ENCODE data around the gene ERO1B.
A peak's percentile ranks its signal among the peaks of the same experiment; 100 is the strongest.
"Not testable (repeated sequence)": the region's sequence is repeated elsewhere in the genome, so short reads cannot be mapped to it uniquely, and the experiment has no call there.

Gene ERO1B, protein sequence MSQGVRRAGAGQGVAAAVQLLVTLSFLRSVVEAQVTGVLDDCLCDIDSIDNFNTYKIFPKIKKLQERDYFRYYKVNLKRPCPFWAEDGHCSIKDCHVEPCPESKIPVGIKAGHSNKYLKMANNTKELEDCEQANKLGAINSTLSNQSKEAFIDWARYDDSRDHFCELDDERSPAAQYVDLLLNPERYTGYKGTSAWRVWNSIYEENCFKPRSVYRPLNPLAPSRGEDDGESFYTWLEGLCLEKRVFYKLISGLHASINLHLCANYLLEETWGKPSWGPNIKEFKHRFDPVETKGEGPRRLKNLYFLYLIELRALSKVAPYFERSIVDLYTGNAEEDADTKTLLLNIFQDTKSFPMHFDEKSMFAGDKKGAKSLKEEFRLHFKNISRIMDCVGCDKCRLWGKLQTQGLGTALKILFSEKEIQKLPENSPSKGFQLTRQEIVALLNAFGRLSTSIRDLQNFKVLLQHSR

DNA sequence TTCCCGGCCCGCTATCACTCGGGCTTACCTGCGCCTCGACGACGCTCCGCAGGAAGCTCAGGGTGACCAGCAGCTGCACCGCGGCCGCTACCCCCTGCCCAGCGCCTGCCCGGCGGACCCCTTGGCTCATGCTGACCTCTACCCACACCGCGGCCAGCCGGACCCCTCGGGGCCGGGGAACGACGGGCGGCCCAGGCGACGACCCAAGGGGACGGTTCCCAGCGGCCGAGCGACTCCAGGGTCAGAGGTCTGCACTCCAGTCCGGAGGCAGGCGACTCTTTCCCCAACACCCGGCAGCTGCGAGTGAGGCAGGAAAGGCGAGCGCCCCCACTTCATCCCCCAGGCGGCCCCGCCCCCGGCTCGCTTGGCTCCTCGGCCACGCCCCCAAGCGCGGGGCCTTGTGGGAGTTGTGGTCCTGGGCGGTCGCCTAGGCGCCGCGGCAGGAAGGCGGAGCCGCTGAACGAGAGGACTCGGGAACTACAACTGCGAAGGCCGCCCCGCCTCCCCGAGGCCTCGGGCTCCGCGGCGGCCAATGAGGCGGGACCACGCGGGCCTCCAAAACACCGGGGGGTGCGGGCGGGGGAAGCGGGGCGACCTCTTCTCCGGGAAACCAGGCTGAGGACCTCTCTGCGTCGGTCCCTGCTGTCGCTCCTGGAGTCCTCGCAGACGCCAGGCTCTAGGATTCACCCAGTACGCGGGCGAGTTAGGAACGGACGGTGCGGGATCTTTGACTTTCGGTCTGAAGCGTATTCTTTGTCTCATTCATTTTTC lies at the start of gene ERO1B:
ERO1B (minus strand) TSS at position 305 of the 771 bp plus-strand sequence; CDS start at position 130, 175 bp downstream.
- DNase-seq (ENCODE audit: low read depth in 1 of 2, low spot score in 1 of 2), result peak; percentile 96 to 98

DNA sequence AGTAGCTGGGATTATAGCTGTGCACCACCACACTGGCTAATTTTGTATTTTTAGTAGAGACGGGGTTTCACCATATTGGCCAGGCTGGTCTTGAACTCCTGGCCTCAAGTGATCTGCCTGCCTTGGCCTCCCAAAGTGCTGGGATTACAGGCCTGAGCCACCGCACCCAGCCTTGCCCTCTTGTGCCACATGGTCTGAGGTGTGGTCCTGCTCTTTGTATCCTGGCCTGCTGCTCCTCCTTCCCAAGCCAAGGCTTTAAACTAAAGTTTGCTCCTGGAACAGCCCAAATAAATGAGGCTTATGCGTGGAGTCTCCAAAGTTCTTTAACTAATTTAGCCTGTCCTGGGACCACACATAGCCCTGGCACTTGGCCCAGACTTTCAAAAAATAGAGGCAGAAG lies 49.7 kb upstream of the ERO1B start:
- DNase-seq (ENCODE audit: low read depth in 1 of 2, low spot score in 1 of 2), result not testable (repeated sequence)

DNA sequence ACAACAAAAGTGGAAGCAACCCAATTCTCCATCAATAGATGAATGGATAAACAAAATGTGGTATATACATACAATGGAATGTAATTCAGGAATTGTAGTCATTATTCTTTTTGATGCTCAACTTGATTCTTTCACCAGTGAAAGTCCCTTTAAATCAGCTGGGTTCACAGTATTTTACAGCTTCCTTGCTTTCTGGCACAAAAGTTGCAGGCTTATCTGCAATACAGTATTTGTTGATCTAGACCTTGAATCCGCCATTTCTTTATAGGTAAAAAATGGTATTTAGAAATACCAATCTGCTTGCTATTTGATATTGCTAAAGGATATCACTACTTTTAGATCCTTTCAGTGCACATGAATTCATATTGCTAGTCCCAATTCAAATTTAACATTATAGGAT lies 44.7 kb upstream of the ERO1B start:
- no peak for DNase-seq (ENCODE audit: low read depth in 1 of 2, low spot score in 1 of 2)

DNA sequence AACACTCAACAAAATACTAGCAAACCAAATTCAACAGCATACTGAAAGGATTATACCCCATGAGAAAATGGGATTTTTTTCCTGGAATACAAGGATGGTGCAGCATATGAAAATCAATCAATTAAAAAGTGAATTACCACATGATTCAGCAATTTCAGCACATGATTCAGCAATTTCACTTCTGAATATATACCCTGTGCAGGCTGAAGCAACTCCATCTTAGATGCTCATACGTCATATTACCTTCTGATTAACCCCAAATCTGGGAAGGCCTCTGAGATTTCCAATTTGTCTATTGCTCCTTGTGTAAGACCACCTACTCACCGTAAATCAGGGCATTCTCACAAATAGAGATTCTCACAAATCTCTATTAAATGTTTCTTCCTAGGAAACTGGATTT lies 43.8 kb upstream of the ERO1B start:
- no peak for DNase-seq (ENCODE audit: low read depth in 1 of 2, low spot score in 1 of 2)

DNA sequence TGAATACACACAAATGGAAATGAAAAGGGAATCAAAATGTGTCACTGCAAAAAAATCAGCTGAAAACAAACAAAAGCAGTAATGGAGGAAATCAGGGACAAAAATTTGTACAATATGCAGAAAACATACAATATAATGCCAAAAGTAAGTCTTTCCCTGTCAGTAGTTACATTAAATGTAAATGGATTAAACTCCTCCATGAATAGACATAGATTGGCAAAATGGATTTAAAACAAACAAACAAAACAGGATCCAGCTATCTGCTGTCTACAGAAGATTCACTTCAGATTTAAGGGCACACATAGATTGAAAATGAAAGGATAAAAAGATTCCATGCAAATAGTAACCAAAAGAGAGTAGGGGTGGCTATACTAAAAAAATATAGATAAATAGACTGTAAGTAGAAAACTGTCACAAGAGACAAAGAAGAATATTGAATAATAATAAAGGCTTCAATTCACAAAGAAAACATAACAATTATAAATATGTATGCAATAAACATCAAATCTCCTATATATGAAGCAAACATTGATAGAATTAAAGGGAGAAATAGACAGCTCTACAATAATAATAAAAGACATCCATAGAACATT lies 42.2 kb upstream of the ERO1B start:
- DNase-seq (ENCODE audit: low read depth in 1 of 2, low spot score in 1 of 2), result no peak

- DNase-seq (ENCODE audit: low read depth in 1 of 2, low spot score in 1 of 2), result no peak
Measured at GRCh38 chr1:236322566-236323409, 41.0 kb upstream of the ERO1B start.

- DNase-seq (ENCODE audit: low read depth in 1 of 2, low spot score in 1 of 2), result no peak
Measured at GRCh38 chr1:236321101-236321500, 39.3 kb upstream of the ERO1B start.

DNA sequence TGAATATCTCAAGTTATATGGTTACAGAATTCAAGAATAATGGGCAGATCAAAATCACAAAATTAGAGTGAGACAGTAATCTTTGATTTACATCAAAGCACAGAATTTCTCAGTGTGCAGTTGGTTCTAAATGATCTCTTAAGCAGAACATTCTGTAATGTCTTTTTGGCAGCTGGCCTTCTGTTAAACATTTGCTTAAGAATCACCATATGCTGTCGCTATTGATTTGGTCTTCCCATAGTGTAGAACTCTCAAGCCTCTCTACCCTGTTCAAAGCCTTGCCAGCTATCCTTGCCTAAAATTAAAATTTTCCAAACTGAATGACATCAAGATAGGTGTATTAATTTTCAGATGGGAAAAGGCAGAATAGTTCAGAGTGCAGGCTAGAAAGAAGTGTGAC lies 38.9 kb upstream of the ERO1B start:
- no peak for DNase-seq (ENCODE audit: low read depth in 1 of 2, low spot score in 1 of 2)

DNA sequence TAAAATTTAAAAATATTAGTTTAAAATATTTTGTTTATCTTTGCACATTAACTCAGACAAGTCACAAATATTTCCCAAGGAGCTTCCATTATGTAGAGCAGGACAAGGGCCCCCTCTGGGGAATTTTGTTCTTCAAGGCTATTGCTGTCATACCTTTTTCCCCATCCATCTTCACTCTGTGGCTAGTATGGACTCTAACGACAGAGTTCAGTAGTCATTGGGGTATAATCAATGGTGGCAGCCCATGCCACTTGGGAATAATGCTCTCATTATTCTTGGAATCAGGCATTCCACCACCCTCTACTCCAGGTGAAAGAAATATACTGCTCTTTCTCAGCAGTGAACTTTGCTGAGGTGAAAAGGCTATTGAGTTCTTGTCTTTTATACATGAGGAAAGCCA lies 38.5 kb upstream of the ERO1B start:
- DNase-seq (ENCODE audit: low read depth in 1 of 2, low spot score in 1 of 2), result no peak

DNA sequence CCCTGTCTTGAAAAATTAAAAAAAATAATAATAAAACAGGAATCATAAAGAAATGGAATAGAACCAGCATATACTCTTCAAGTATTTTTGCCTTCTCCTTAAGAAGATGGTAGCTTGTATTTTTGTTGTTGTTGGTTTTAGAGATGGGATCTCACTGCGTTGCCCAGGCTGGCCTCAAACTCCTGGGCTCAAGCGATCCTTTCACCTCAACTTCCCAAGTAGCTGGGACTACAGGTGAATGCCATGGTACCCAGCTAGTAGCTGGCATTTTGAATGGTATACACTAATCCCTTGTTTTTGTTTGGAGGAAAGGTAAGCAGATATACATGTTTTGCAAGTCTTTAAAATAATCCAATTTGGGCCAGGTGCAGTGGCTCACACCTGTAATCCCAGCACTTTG lies 34.7 kb upstream of the ERO1B start:
- DNase-seq (ENCODE audit: low read depth in 1 of 2, low spot score in 1 of 2), result no peak

- no peak for DNase-seq (ENCODE audit: low read depth in 1 of 2, low spot score in 1 of 2)
Measured at GRCh38 chr1:236315518-236315917, 33.8 kb upstream of the ERO1B start.

DNA sequence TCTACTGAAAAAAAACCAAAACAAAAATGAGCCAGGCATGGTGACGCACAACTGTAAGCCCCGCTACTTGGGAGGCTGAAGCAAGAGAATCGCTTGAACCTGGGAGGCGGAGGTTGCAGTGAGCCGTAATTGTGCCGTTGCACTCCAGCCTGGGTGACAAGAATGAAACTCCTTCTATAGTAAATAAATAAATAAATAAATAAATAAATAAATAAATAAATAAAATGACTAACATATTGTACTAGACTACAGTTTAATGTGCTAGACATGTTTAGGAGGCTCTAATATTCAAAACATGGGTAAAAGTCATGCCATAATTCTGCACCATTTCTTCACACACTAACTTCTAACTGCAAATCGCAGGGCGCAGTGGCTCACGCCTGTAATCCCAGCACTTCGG lies 33.3 kb upstream of the ERO1B start:
- DNase-seq (ENCODE audit: low read depth in 1 of 2, low spot score in 1 of 2), result no peak

- not testable (repeated sequence) for DNase-seq (ENCODE audit: low read depth in 1 of 2, low spot score in 1 of 2)
Measured at GRCh38 chr1:236314050-236314449, 32.3 kb upstream of the ERO1B start.

GRCh38 chr1:236313427-236313826 lies 31.7 kb upstream of the ERO1B start:
- DNase-seq (ENCODE audit: low read depth in 1 of 2, low spot score in 1 of 2), result no peak

GRCh38 chr1:236311040-236311439 lies 29.3 kb upstream of the ERO1B start:
- DNase-seq (ENCODE audit: low read depth in 1 of 2, low spot score in 1 of 2), result no peak

- no peak for DNase-seq (ENCODE audit: low read depth in 1 of 2, low spot score in 1 of 2)
Measured at GRCh38 chr1:236308827-236309226, 27.1 kb upstream of the ERO1B start.

DNA sequence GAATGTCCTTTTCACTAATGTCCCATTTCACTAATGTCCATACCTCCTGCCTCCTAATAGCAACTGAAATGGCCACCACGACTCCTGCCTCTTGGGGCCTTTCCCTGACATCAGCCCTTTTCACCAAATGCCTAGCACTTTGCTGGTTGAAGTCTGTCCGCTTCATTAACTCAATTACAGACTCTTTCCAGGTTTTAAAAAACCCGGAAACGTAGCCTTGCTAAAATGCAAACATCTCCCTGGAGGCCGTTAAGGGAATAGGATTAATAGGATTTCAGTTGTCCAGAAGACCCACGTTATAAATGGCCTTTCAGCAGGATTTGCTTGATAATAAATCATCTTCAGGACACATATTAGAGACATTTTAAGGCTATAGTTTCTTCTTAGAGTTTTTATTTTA lies 25.7 kb upstream of the ERO1B start:
- no peak for DNase-seq (ENCODE audit: low read depth in 1 of 2, low spot score in 1 of 2)

- DNase-seq (ENCODE audit: low read depth in 1 of 2, low spot score in 1 of 2), result no peak
Measured at GRCh38 chr1:236304682-236305081, 22.9 kb upstream of the ERO1B start.

DNA sequence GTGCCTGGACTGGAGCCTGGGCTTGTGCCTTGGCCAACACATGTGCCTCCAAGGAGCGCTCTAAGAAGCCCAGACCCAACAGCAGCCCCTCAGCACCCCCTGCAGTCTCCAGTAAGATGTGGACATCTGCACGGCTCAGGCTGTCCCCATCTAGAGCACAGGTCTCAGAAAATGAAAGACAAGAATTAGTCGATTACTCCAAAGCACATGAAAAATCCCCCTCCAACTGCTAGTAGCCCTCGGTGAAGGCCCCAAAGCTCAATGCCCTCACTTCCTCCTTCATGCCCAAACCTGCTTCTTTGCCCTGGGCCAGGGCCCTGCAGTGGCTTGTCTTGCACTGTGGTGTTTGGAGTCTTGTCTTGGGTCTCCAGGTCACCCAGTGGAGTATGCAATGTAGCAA lies 21.9 kb upstream of the ERO1B start:
- no peak for DNase-seq (ENCODE audit: low read depth in 1 of 2, low spot score in 1 of 2)

GRCh38 chr1:236302941-236303340 lies 21.2 kb upstream of the ERO1B start:
- no peak for DNase-seq (ENCODE audit: low read depth in 1 of 2, low spot score in 1 of 2)

GRCh38 chr1:236301958-236302335 lies 20.2 kb upstream of the ERO1B start:
- no peak for DNase-seq (ENCODE audit: low read depth in 1 of 2, low spot score in 1 of 2)
